ENCODE data around the gene MYO16. TPM values are rescaled to one million over a fixed set of nuclear protein-coding genes. Genes with fewer than 3 reads are reported as not detected.

MYO16 gene
- polyA plus RNA-seq (ENCODE audit: insufficient read length in 3 of 3): under 1 TPM; 0.37 to 0.60 (median 0.44) TPM
- long read RNA-seq, donor 1: 0 reads
- long read RNA-seq, donor 2: 0 reads
- long read RNA-seq, donor 3: 0 reads
- long read RNA-seq, donor 4: 0 reads
- long read RNA-seq, donor 5: 0 reads
- long read RNA-seq, donor 6: 0 reads
- long read RNA-seq, donor 7: 0 reads
- long read RNA-seq, donor 8: 0 reads
- long read RNA-seq, donor 9: 0 reads
- long read RNA-seq, donor 10: 0 reads
- long read RNA-seq, donor 11: 0 reads
- long read RNA-seq, donor 12: 0 reads
- long read RNA-seq, donor 13: 0 reads
- long read RNA-seq, donor 14: 0 reads
- long read RNA-seq, donor 15: 0 reads
- long read RNA-seq, donor 16: 0 reads

GRCh38 chr13:108629181-108629752 is at the start of gene MYO16:
MYO16 (plus strand) TSS chr13:108629611; CDS start chr13:108629845, 234 bp downstream.
- DNase-seq (ENCODE audit: extremely low read depth in 1 of 11, low read depth in 9 of 11, low spot score in 4 of 11): no peak

- DNase-seq (ENCODE audit: extremely low read depth in 1 of 11, low read depth in 9 of 11, low spot score in 4 of 11): no peak
Measured at GRCh38 chr13:108586826-108587225, 42.6 kb upstream of the MYO16 start.

- no peak for DNase-seq (ENCODE audit: extremely low read depth in 1 of 11, low read depth in 9 of 11, low spot score in 4 of 11)
Measured at GRCh38 chr13:108588516-108588915, 40.9 kb upstream of the MYO16 start.

GRCh38 chr13:108594153-108594552 is 35.3 kb upstream of the MYO16 start:
- no peak for DNase-seq (ENCODE audit: extremely low read depth in 1 of 11, low read depth in 9 of 11, low spot score in 4 of 11)

- no peak for DNase-seq (ENCODE audit: extremely low read depth in 1 of 11, low read depth in 9 of 11, low spot score in 4 of 11)
Measured at GRCh38 chr13:108595436-108596274, 33.8 kb upstream of the MYO16 start.

GRCh38 chr13:108597943-108598342 is 31.5 kb upstream of the MYO16 start:
- no peak for DNase-seq (ENCODE audit: extremely low read depth in 1 of 11, low read depth in 9 of 11, low spot score in 4 of 11)

GRCh38 chr13:108606424-108606823 is 23.0 kb upstream of the MYO16 start:
- no peak for DNase-seq (ENCODE audit: extremely low read depth in 1 of 11, low read depth in 9 of 11, low spot score in 4 of 11)

- DNase-seq (ENCODE audit: extremely low read depth in 1 of 11, low read depth in 9 of 11, low spot score in 4 of 11): peak in 1 of 11 donors; percentile 5
Measured at GRCh38 chr13:108609353-108609752, 20.1 kb upstream of the MYO16 start.

GRCh38 chr13:108610507-108610906 is 18.9 kb upstream of the MYO16 start:
- DNase-seq (ENCODE audit: extremely low read depth in 1 of 11, low read depth in 9 of 11, low spot score in 4 of 11): no peak

GRCh38 chr13:108615241-108615640 is 14.2 kb upstream of the MYO16 start:
- no peak for DNase-seq (ENCODE audit: extremely low read depth in 1 of 11, low read depth in 9 of 11, low spot score in 4 of 11)

- DNase-seq (ENCODE audit: extremely low read depth in 1 of 11, low read depth in 9 of 11, low spot score in 4 of 11): no peak
Measured at GRCh38 chr13:108618233-108618632, 11.2 kb upstream of the MYO16 start.

GRCh38 chr13:108621462-108621861 is 7.9 kb upstream of the MYO16 start:
- DNase-seq (ENCODE audit: extremely low read depth in 1 of 11, low read depth in 9 of 11, low spot score in 4 of 11): no peak

- no peak for DNase-seq (ENCODE audit: extremely low read depth in 1 of 11, low read depth in 9 of 11, low spot score in 4 of 11)
Measured at GRCh38 chr13:108624108-108624507, 5.3 kb upstream of the MYO16 start.

GRCh38 chr13:108624979-108625378 is 4.4 kb upstream of the MYO16 start:
- no peak for DNase-seq (ENCODE audit: extremely low read depth in 1 of 11, low read depth in 9 of 11, low spot score in 4 of 11)

- no peak for DNase-seq (ENCODE audit: extremely low read depth in 1 of 11, low read depth in 9 of 11, low spot score in 4 of 11)
Measured at GRCh38 chr13:108629988-108630387, 577 bp downstream of the MYO16 start.

- DNase-seq (ENCODE audit: extremely low read depth in 1 of 11, low read depth in 9 of 11, low spot score in 4 of 11): no peak
Measured at GRCh38 chr13:108632649-108633167, 3.3 kb downstream of the MYO16 start.

GRCh38 chr13:108638901-108639300 is 9.5 kb downstream of the MYO16 start:
- DNase-seq (ENCODE audit: extremely low read depth in 1 of 11, low read depth in 9 of 11, low spot score in 4 of 11): no peak

- DNase-seq (ENCODE audit: extremely low read depth in 1 of 11, low read depth in 9 of 11, low spot score in 4 of 11): peak in 1 of 11 donors; percentile 1
Measured at GRCh38 chr13:108643646-108644353, 14.4 kb downstream of the MYO16 start.

- DNase-seq (ENCODE audit: extremely low read depth in 1 of 11, low read depth in 9 of 11, low spot score in 4 of 11): no peak
Measured at GRCh38 chr13:108645376-108645775, 16.0 kb downstream of the MYO16 start.
